Lower leg skin (tissue), 4 donors: ENCODE data around the gene CCDC117. TPM values are rescaled to one million over a fixed set of nuclear protein-coding genes. Genes with fewer than 3 reads are reported as not detected.

Source experiments
- DNase-seq, 2 donors: peaks; one replicate each; pipeline ENCODE4 v3.0.0-alpha.2; 2019; ENCODE audit warnings: low spot score in 2 of 2
- H3K4me3 ChIP-seq: fragments of 200-600 bp; sonication (generic); 2 replicates; pipeline ENCODE4 v1.5.1; 2017; ENCODE audit warnings: mild to moderate bottlenecking, low read depth; ENCODE audit not compliant: poor library complexity, severe bottlenecking
- CTCF ChIP-seq, 3 donors: fragments of 450-650 bp; IDR thresholded peaks; one replicate each; pipeline ENCODE4 v1.5.1; 2016; ENCODE audit warnings: antibody characterized with exemption in 3 of 3, mild to moderate bottlenecking in 3 of 3, moderate library complexity in 2 of 3
- POLR2A ChIP-seq, 2 donors: fragments of 450-650 bp; IDR thresholded peaks; one replicate each; pipeline ENCODE4 v1.6.1; 2016 to 2017; ENCODE audit warnings: antibody characterized with exemption in 2 of 2, mild to moderate bottlenecking in 1 of 2, moderate library complexity in 1 of 2
- WGBS, 2 donors: methylation state at CpG; one replicate each; pipeline ENCODE4 v1.1.5; 2018; 5-methylcytosine and 5-hydroxymethylcytosine counted together
- intact Hi-C: fragments of 100-400 bp; cut with DNase I; formaldehyde crosslinking; loops from one replicate; pipeline ENCODE4 v1.15.0; 2023; ENCODE audit warnings: low total_unique reads
- total RNA-seq, 4 donors: library from RNA; depleted of rRNA; stranded (reverse); fragments of >200 nt; gene quantifications; one replicate each; pipeline ENCODE4 v1.1.0, GENCODE V29; 2016

CCDC117 gene
- total RNA-seq, 4 donors from 2014 or later = 15.1 to 20.8 (median 16.7) TPM

- H3K4me3 ChIP-seq = no peak overlapping the region
- intact Hi-C loops = no loop called here
- 67 to 73% methylated on average over 2 of the region's 2 CpGs for WGBS, 2 donors
- DNase-seq = no peak
- no peak for TF ChIP-seq CTCF (IDR thresholded peaks at IDR 0.05)
- no peak for TF ChIP-seq POLR2A (IDR thresholded peaks at IDR 0.05)
Observed at GRCh38 chr22:28813772-28814518, 41.5 kb downstream of the CCDC117 start.

GRCh38 chr22:28815111-28815510 is 42.6 kb downstream of the CCDC117 start:
- WGBS, 2 donors = 71% methylated on average over 6 of the region's 6 CpGs
- intact Hi-C loops = no loop called here
- H3K4me3 ChIP-seq = no peak overlapping the region
- no peak for TF ChIP-seq POLR2A (IDR thresholded peaks at IDR 0.05)
- TF ChIP-seq CTCF (IDR thresholded peaks at IDR 0.05) = no peak
- no peak for DNase-seq

GRCh38 chr22:28815729-28816128 is 43.2 kb downstream of the CCDC117 start:
- TF ChIP-seq CTCF (IDR thresholded peaks at IDR 0.05) (no peak), POLR2A (IDR thresholded peaks at IDR 0.05) (no peak)
- H3K4me3 ChIP-seq = no peak overlapping the region
- intact Hi-C loops = no loop called here
- 75 to 82% methylated on average over 6 of the region's 6 CpGs for WGBS, 2 donors
- no peak for DNase-seq

- no peak overlapping the region for H3K4me3 ChIP-seq
- WGBS, 2 donors = 94 to 96% methylated on average over 2 of the region's 2 CpGs
- TF ChIP-seq POLR2A (IDR thresholded peaks at IDR 0.05) (no peak), CTCF (IDR thresholded peaks at IDR 0.05) (no peak)
- DNase-seq = no peak
- intact Hi-C loops = no loop called here
Observed at GRCh38 chr22:28817064-28817463, 44.6 kb downstream of the CCDC117 start.

GRCh38 chr22:28817919-28818859 is 45.7 kb downstream of the CCDC117 start:
- no peak for DNase-seq
- H3K4me3 ChIP-seq = no peak overlapping the region
- WGBS, 2 donors = 78 to 84% methylated on average over 14 of the region's 14 CpGs
- TF ChIP-seq POLR2A (IDR thresholded peaks at IDR 0.05) (no peak), CTCF (IDR thresholded peaks at IDR 0.05) (no peak)
- intact Hi-C loops = no loop called here
